Measurements from ENCODE around the gene AMD1.
"Not testable (repeated sequence)": the region's sequence is repeated elsewhere in the genome, so short reads cannot be mapped to it uniquely, and the experiment has no call there.

The AMD1 gene

GRCh38 chr6:110873981-110874879 lies at the start of gene AMD1:
AMD1 (plus strand) TSS chr6:110874785; CDS start chr6:110875106, 321 bp downstream.
- peak; percentile 98 for DNase-seq

- peak; percentile 62 for DNase-seq
Measured at GRCh38 chr6:110826236-110827129, 48.1 kb upstream of the AMD1 start.

GRCh38 chr6:110828396-110828795 lies 46.2 kb upstream of the AMD1 start:
- DNase-seq: peak; percentile 48

- no peak for DNase-seq
Measured at GRCh38 chr6:110831405-110831804, 43.2 kb upstream of the AMD1 start.

GRCh38 chr6:110833831-110834230 lies 40.8 kb upstream of the AMD1 start:
- DNase-seq: no peak

GRCh38 chr6:110835751-110836150 lies 38.8 kb upstream of the AMD1 start:
- not testable (repeated sequence) for DNase-seq

GRCh38 chr6:110841266-110841665 lies 33.3 kb upstream of the AMD1 start:
- no peak for DNase-seq

- DNase-seq: no peak
Measured at GRCh38 chr6:110849781-110850180, 24.8 kb upstream of the AMD1 start.

GRCh38 chr6:110852773-110853172 lies 21.8 kb upstream of the AMD1 start:
- DNase-seq: no peak

- no peak for DNase-seq
Measured at GRCh38 chr6:110853754-110854477, 20.7 kb upstream of the AMD1 start.

GRCh38 chr6:110856296-110856695 lies 18.3 kb upstream of the AMD1 start:
- DNase-seq: no peak

GRCh38 chr6:110858016-110858415 lies 16.6 kb upstream of the AMD1 start:
- DNase-seq: no peak

- no peak for DNase-seq
Measured at GRCh38 chr6:110858562-110859214, 15.9 kb upstream of the AMD1 start.

- DNase-seq: no peak
Measured at GRCh38 chr6:110859335-110859792, 15.2 kb upstream of the AMD1 start.

- no peak for DNase-seq
Measured at GRCh38 chr6:110864824-110865223, 9.8 kb upstream of the AMD1 start.

- DNase-seq: no peak
Measured at GRCh38 chr6:110874880-110875547, 429 bp downstream of the AMD1 start.

GRCh38 chr6:110875548-110876169 lies 1.1 kb downstream of the AMD1 start:
- DNase-seq: peak; percentile 40

GRCh38 chr6:110876170-110876773 lies 1.7 kb downstream of the AMD1 start:
- DNase-seq: peak; percentile 89

GRCh38 chr6:110876806-110877564 lies 2.4 kb downstream of the AMD1 start:
- no peak for DNase-seq

GRCh38 chr6:110877569-110877968 lies 3.0 kb downstream of the AMD1 start:
- no peak for DNase-seq
